ENCODE measurements around the gene N4BP2.

N4BP2 gene

DNA sequence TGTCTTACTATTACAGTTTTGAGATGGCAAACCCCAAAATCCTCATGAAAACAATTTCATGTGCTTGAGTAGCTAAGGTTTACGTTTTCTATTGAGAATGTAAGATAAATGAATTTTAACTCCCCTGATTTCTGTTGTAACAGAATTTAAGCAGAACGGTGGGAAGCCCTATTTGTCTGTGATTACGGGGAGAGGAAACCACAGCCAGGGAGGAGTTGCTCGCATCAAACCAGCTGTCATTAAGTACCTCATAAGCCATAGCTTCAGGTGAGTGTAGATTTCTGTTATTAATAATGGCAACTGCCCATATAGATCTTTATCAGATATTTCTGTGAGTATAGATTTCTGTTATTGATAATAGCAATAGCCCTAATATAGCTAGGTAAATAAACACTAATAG lies 96.0 kb downstream of the N4BP2 start:
- no peak for DNase-seq (ENCODE audit: low spot score)

DNA sequence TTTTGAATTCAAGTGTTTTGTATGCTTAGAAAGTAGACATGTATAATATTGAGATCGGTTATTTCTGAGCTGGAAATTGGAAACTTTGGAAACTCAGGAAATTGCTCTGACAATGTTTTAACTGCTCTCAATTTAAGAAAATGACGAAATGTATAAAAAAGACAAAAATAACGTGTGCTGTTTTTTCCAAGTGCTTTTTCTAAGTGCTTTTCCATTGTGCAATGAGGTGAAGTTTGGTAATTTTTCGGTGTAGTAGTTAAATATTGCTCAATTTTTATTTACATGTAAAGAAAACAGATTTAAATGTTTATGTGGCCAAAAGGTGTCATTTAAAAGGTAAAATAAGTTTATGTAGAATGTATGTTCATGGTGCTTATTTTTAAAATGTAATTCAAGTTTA lies 100.8 kb downstream of the N4BP2 start:
- no peak for DNase-seq (ENCODE audit: low spot score)

DNA sequence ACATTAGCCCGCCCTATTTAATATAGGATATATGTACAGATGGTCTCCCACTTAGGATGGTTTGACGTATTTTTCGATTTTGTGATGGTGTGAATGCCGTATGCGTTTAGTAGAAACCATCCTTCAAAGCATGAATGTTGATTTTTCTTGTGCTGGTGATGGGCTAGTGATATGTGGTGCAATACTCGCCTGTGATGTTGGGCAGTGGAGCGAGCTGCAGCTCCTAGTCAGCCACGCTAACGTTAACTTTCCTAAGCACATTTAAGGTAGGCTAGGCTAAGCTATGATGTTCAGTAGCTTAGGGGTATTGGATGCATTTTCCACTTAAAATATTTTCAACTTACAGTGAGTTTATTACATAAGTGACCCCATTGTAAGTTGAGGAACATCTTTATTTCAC lies 103.6 kb downstream of the N4BP2 start:
- no peak for DNase-seq (ENCODE audit: low spot score)

DNA sequence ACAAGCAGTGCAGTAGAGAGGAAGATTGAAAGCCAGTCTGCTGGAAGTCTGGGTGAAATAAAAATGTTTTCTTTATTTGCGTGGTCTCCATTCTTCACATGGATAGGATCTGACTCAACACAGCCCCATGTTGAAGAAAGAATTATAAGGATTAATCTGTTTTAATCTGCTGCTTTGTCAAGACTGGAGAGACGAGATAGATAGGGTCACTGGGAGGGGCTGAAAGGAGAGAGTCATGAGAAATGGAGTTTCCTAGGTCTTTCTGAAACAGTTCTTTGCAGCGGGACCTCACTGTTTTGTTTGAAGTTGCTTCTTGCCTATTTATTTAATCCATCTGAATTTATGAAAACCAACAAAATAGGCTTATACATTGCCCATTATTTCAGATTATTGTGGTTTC lies 107.8 kb downstream of the N4BP2 start:
- no peak for DNase-seq (ENCODE audit: low spot score)

DNA sequence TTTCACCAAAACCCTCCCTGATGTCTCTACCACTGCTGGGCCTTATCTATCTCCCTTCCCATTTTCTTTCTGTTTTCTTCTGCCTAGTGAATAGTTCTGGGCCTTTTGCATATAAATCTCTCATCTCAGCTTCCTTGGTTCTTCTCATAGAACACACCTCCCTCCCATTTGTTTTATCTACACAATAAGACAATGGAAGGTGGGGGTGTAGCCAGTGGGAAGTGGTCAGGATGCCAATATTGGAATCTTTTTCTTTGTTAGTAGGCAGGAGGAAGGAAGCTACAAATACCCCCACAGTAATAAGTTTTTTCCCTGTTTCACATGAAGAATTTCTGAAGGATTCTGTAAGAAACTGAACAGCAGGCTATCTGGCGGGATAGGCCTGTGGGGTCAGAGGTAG lies 109.3 kb downstream of the N4BP2 start:
- DNase-seq (ENCODE audit: low spot score), result no peak

DNA sequence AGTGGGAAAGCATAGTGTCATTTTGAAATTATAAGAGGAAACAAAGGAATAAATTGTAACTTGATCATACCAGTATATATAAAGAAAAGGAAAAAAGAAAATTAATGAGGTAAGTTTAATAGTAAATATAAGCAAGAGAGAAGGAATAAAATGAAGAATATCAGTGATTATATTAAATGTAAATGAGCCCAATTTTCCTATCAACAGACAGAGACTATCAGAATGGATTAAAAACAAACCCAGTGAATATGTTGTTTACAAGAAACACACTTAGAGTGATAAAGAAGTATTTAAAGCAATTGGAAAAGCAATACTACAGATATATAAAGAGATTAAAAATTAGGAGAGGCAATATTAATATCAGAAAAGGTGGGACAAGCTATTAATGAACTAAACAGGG lies 111.4 kb downstream of the N4BP2 start:
- no peak for DNase-seq (ENCODE audit: low spot score)

DNA sequence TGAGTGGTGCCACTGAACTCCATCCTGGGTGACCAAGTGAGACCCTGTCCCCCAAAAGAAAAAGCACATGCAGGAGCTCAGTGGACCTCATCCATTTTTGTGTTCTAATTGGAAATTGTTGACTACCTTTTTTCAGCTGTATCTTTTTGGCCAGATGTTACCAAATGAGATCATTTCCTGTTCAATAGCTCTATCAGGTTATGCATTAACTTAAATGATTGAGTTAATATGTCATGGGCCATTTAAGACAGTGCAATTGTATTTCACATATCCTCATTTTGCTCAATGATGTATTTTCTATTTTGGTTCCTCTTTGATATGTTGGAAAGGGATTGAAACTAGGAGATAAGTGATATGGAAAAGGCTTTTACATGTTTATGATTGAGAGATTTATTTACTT lies 113.9 kb downstream of the N4BP2 start:
- DNase-seq (ENCODE audit: low spot score), result no peak

DNA sequence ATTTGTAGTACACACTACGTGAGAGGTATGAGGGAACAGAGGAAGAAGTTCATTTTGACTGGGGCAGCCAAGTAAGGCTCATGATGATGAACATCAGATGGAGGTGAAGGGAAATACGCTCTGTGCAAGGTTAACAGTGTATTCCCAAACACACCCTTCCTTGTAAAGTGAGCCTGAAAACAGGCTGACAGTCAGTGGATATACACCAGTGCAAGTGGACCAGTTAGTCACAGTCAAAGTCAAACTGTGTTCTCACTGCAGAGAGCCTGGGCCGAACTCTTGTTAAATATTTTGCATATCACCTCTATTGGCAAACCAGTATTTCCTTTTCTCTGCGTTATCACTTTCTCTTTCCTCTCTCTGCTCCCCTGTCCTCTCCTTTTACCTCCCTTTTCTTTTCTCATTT lies 116.8 kb downstream of the N4BP2 start:
- no peak for DNase-seq (ENCODE audit: low spot score)

DNA sequence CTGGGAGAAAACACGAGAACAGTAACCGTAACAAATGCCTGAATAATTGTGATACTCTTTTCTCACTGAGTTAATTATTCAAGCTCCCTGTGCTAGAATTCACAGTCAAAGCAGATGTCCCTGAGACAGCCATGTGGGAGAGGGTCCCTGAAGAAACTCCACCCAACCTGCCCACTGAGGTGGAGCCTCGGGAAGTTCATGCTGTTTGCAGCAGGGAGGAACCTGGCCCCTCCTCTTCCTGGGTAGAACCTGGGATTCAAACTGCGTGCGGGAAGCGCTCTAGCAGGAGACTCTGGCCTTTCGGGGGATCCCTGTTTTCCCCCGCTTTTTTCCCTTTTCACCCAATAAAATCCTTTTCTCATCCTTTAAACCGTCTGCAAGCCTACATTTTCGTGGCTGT lies 120.0 kb downstream of the N4BP2 start:
- DNase-seq (ENCODE audit: low spot score), result no peak

DNA sequence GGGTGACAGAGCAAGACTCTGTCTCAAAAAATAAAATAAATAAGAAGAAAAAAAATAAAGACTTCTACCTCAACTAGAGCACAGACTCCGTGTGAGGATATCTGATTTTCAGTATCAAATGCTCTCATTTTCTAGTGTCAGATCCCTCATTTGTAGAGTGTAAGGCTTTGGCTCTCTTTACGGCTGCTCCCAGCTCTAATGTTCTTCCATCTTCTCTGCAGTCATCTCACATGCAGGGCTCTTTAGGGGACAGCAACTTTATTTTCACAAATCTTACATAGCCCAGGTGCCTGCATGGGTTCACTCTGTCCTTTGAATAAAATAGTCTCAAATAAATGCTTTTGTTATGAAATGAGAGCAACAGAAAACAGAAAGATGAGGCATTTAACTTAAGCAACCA lies 120.9 kb downstream of the N4BP2 start:
- no peak for DNase-seq (ENCODE audit: low spot score)

DNA sequence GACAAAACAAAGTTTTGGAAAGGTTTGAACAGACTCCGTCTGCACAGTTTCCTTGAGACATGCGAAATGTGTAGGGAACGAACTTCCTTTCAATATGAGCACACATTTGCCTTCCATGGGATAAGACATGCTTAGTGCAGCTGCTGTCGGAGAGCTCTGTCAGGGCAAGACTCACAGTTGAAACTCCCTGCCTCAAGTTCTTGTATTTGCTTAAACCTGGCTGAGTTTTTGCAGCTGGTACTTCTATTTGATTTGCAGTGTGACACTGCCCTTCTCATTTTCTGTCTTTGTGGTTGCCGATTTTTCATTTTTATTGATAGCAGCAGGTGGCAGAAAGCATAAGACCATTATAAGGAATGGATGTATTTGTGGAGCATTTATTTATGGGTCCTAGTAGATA lies 122.0 kb downstream of the N4BP2 start:
- DNase-seq (ENCODE audit: low spot score), result no peak

DNA sequence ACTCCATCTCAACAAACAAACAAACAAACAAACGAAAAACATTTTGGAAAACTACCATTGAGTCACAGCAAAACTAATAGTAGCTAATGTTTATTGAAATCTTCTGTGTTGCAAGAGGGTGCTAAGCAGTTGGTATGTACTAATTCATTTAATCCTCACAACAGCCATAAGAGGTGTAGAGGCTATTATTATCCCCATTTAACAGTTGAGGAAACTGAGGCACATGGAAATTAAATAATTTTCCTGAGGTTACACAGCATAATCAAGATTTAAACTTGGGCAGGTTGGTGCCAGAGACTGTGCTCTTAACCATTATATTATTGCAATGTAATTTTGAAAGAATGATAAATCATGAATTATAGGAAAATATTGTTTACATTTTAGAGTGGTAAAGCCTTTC lies 122.7 kb downstream of the N4BP2 start:
- DNase-seq (ENCODE audit: low spot score), result no peak

DNA sequence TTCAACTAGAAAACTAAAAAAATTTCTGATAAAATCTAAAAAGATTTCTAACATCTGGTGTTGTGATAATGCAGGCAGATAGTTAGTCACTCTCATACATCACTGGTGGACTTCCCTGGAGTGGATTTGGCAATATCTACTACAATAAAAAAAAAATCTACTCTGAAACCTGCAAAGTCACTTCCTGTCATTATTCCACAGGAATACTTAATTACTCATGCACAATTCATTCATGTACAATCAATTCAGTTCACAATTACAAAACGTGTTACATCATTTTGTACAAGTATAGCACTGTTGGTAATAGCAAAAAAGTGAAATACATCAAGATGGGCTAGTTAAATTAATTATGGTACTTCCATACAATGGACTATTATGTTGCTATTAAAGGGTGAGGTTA lies 123.7 kb downstream of the N4BP2 start:
- no peak for DNase-seq (ENCODE audit: low spot score)

DNA sequence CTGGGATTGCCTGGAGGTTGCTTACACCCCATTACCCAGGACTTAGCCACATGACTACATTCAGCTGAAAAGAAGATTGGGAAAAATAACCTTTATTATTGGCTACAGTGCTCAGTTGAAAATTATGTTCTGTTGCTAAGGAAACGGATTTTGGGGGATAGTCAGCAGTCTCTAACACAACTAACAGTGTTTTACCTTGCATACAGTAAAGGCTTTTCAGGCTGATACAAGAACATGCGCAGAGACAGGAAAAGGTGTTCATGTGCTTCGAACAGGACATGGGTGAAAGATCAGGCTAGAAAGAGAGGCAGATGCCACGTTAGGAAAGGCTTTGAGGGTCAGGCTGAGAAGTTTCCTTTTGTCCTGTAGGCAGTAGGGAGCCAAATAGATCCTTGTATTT lies 125.4 kb downstream of the N4BP2 start:
- no peak for DNase-seq (ENCODE audit: low spot score)

DNA sequence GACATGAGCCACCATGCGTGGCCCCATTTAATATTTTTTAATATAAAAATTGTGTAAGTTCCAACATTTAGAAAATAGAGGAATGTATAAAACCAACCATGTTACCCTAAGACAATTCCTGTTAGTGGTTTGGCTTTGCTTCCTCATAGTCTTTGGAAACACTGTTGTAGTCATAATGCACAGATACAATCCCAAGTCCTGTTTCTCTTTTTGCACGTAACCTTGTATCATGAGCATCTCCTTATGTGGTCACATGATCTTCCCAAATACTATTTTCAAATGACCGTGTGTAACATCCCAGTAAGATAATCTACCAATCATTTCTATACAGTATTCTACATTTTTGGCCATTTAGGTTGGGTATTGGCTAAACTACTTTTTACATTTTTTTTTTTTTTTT lies 126.3 kb downstream of the N4BP2 start:
- no peak for DNase-seq (ENCODE audit: low spot score)

DNA sequence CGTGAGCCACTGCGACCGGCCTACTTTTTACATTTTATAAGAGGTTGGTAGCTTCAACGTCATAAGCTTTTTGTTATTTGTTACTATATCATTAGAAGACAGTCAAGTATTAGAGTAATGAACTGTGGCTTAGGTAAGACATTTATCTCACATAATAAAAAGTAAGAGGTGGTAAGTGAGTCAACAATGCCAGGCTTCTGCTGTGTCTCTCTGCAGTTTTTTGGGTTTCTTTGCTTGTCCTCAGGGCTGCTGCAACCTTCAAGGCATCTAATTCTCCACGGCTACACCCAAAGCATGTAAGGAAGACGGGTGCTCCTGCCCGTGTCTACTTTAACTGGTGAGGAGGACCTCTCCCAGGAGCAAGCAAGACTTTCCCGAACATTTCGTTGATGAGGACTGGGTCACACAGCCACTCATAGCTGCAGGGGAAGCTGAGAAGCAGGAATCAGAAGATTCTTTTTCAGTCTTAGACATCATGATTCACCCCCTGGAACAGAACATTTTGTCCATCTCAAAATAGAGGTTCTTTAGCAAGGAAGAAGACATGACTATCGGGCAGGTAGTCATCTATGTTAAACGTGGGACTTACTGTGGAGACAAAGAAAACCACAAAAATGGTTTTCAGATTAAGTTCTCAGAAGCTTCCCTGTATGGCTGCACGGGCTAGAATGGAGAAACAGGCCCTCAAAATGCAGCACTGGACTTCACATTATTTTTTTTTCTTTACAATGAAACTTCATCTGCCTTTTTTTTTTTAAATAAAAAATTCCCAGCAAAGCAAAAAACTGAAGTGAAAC lies 127.2 kb downstream of the N4BP2 start:
- no peak for DNase-seq (ENCODE audit: low spot score)

DNA sequence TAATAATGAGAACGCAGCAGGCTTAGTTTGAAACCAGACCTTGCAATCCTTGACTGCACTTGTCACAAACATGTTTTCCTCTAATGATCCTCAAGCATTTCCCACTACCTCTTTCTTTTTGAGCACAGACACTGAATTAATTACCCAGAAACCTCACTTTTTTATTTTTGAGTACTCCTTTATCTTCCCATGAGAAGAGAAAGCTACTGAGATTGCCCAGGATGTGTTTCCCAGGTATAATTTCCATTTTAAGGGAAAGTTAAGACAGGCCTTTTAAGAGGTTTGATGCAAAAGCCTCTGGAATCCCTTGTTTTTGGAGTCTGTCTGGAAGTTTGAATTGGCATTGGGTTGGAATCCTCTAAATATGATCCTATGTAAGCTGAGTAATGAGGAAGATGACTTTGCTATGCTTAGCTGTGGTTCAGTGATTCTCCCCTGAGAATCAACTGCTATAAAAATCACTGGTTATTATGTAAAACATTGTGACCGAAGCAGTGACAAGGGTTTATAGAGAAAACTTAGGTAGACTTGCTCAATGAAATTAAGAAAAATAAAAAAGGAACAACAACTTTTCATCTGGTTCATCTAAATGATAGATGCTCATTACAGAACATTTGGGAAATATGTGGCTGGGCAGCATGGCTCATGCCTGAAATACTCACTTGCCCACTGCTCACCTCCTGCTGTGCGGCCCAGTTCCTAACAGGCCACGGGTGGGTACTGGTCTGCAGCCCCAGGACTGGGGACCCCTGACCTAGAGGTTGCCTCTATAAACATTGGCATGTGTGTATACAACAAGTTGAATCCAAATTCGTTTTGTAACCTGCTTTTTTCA lies 129.4 kb downstream of the N4BP2 start:
- no peak for DNase-seq (ENCODE audit: low spot score)

DNA sequence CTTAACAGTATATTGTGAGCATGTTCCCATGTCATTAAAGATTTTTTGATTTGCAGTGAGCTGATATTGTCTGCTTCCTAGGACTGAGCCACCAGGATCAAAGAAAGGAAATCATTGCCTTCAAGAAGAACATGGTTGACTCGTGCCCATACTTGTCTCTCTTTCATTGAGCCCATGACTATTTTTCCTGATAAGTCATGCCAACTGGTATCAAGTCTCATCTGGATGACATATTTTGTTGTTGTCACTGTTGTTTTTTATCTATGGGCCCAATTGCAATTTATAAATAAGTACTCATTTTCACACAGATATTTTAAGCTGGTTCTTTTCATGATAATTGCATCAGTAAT lies 130.0 kb downstream of the N4BP2 start:
- DNase-seq (ENCODE audit: low spot score), result no peak

DNA sequence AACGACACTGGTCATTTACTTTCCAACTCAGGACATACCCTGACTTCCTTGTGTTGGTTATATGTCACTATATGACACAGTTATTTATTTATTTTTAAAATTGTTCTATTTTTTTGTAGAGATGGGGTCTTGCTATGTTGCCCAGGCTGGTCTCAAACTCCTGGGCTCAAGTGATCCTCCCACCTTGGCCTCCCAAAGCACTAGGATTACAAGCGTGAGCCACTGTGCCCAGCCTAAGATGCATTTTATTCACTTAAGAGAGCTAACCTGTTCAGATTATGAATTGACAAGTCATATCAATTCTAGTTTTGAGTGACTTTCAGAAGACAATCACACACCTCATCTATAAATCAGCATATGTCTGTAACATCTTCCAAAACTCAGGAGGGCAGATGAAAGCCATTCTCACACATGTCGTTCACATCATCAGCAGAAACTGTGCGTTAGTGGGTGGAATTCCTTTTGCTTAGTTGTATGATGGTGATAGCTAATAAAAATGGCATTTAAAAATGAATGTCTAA lies 130.8 kb downstream of the N4BP2 start:
- no peak for DNase-seq (ENCODE audit: low spot score)

DNA sequence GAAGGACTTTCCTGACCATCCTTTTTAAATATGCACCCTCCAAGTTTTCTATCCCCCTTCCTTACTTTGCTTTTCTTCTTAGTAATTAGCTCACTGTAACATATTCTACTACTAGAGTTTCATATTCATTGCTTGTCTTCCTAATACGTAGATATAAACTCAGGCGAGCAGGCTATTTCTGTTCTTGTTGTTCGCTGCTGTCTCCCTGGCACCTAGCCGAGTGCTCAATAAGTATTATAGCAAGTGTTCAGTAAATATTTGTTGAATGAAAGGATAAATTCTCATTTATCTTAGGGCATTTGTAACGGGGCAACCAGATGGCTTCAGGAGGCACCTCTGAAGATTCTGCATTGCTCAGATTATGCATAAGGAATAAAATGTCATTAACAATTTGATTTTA lies 133.4 kb downstream of the N4BP2 start:
- no peak for DNase-seq (ENCODE audit: low spot score)

DNA sequence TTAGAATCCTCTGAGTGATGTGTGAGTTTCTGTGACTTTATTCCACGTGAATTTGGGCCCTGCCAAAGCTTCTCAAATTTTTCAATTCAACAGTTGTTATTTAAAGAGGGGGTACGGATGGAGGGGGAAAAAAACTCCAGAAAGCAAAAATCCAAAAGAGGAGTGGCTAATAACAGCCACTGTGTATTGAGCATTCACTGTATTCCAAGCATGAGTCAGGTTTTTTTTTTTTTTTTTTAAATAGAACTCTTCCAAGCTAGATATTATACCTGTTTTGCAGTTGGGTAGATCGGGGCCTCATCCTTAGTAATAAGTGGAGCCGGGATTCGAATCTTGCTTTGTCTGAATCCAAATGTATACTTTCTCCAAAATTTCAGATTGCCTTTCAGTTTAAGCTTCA lies 133.8 kb downstream of the N4BP2 start:
- no peak for DNase-seq (ENCODE audit: low spot score)

DNA sequence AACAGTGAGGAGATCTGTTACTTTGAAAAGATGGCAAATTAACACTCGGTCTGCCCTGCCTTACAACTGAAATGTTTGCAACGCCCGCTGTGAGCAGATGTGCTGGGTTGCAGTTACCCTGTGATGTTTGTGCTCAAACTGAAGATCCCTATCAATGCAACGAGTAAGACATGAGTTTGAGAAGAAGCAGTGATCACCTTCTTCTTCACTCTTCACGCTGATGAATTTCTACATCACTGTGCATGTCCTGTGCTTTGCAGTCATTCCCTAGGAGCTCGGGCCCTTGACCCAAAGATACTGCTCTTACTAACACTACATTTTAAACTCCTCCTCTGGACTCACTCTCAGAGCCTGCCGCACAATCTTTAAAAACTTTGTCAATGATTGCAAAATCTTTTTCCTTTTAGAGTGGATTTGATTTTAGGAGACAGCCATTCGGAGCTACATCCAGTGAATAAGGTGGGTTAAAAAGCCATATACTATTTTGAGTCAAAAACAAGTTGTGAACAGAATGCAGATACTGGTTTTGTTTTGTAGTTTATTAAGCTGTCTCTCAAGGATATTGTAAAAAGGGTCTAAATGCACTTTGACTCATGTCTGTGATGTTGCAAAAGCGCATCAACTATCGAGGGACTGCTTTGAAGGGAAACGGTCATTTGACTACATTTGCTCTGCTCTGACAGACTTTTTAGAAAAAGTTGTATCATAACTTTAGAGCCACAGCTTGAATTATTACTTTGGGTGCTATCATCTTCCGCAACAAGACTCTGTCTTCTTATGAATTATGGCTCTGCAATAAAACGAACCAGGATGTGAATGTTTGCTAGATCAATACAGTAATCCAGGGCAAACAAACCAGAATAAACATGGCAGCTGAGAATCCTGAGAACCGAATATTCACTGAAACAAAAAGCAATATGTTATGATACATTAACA lies 134.5 kb downstream of the N4BP2 start:
- no peak for DNase-seq (ENCODE audit: low spot score)

Data from hematopoietic multipotent progenitor cell treated with erythropoietin and hydrocortisone succinate and interleukin-3 and kit ligand, for 15 days (in vitro differentiated cells).